ENCODE measurements around the gene TNKS2. TPM values are rescaled to one million over a fixed set of nuclear protein-coding genes. Genes with fewer than 3 reads are reported as not detected.

Gene TNKS2
- total RNA-seq, 1 donor from 2014 or later = 13.8 TPM

GRCh38 chr10:91843083-91843482 lies 44.9 kb downstream of the TNKS2 start:
- Histone ChIP-seq H3K27ac (replicated peaks) (no peak overlapping the region), H3K4me1 (no peaks in the 10 kb centered on the region), H3K9me3 (replicated peaks) (no peaks in the 10 kb centered on the region), H3K27me3 (ENCODE audit: low read depth) (no peaks in the 10 kb centered on the region), H3K4me3 (no peak overlapping the region), H3K36me3 (peaks cover 99% of the 10 kb centered on the region)
- no peak for TF ChIP-seq CTCF (IDR thresholded peaks at IDR 0.05; ENCODE audit: borderline replicate concordance)
- no peak for DNase-seq
- intact Hi-C loops (cut with micrococcal nuclease) = no loop called here

- intact Hi-C loops (cut with micrococcal nuclease) = no loop called here
- H3K36me3 ChIP-seq = peaks cover 95% of the 10 kb centered on the region
- no peaks in the 10 kb centered on the region for H3K4me1 ChIP-seq
- no peak overlapping the region for H3K4me3 ChIP-seq
- no peaks in the 10 kb centered on the region for H3K27me3 ChIP-seq (ENCODE audit: low read depth)
- no peak for TF ChIP-seq CTCF (IDR thresholded peaks at IDR 0.05; ENCODE audit: borderline replicate concordance)
- DNase-seq = no peak
- no peaks in the 10 kb centered on the region for H3K9me3 ChIP-seq (replicated peaks)
- H3K27ac ChIP-seq (replicated peaks) = no peak overlapping the region
Measured at GRCh38 chr10:91856637-91857036, 58.4 kb downstream of the TNKS2 start.

- Histone ChIP-seq H3K4me3 (no peak overlapping the region), H3K27ac (replicated peaks) (no peak overlapping the region)
- intact Hi-C loops (cut with micrococcal nuclease) = no loop called here
Measured at GRCh38 chr10:91860885-91861284, 62.7 kb downstream of the TNKS2 start.

GRCh38 chr10:91864099-91864498 lies 65.9 kb downstream of the TNKS2 start:
- no peaks in the 10 kb centered on the region for H3K27me3 ChIP-seq (ENCODE audit: low read depth)
- peaks cover 52% of the 10 kb centered on the region for H3K36me3 ChIP-seq
- no peak overlapping the region for H3K27ac ChIP-seq (replicated peaks)
- TF ChIP-seq CTCF (IDR thresholded peaks at IDR 0.05; ENCODE audit: borderline replicate concordance) = no peak
- no peak overlapping the region for H3K4me3 ChIP-seq
- intact Hi-C loops (cut with micrococcal nuclease) = no loop called here
- no peak for DNase-seq
- no peaks in the 10 kb centered on the region for H3K4me1 ChIP-seq
- H3K9me3 ChIP-seq (replicated peaks) = no peaks in the 10 kb centered on the region

More at GRCh38 chr10:91860885-91861284, 62.7 kb downstream of the TNKS2 start:
- Histone ChIP-seq H3K9me3 (replicated peaks) (no peaks in the 10 kb centered on the region), H3K4me1 (no peaks in the 10 kb centered on the region), H3K36me3 (peaks cover 83% of the 10 kb centered on the region), H3K27me3 (ENCODE audit: low read depth) (no peaks in the 10 kb centered on the region)
- no peak for TF ChIP-seq CTCF (IDR thresholded peaks at IDR 0.05; ENCODE audit: borderline replicate concordance)
- no peak for DNase-seq

GRCh38 chr10:91864744-91865143 lies 66.5 kb downstream of the TNKS2 start:
- Histone ChIP-seq H3K27me3 (ENCODE audit: low read depth) (no peaks in the 10 kb centered on the region), H3K4me1 (no peaks in the 10 kb centered on the region), H3K4me3 (no peak overlapping the region), H3K27ac (replicated peaks) (no peak overlapping the region), H3K36me3 (peaks cover 46% of the 10 kb centered on the region), H3K9me3 (replicated peaks) (no peaks in the 10 kb centered on the region)
- TF ChIP-seq CTCF (IDR thresholded peaks at IDR 0.05; ENCODE audit: borderline replicate concordance) = no peak
- DNase-seq = no peak
- intact Hi-C loops (cut with micrococcal nuclease) = no loop called here

Measured in left ventricle myocardium inferior (tissue), 1 donor.